Measurements from ENCODE around the gene FBRSL1. TPM values are rescaled to one million over a fixed set of nuclear protein-coding genes. Genes with fewer than 3 reads are reported as not detected.
A peak's percentile ranks its signal among the peaks of the same experiment; 100 is the strongest.

The FBRSL1 gene
- total and polyA plus RNA-seq, 7 donors: 3.9 to 37.0 (median 10.3) TPM

- H3K4me3 ChIP-seq: peak overlapping the region; percentile 37 to 69 (median 58)
- peaks cover 0 to 23% (median 19%) of the 10 kb centered on the region in 4 donors for H3K4me1 ChIP-seq
- H3K27me3 ChIP-seq: no peaks in the 10 kb centered on the region
- peak overlapping the region in 1 of 4 donors; percentile 31 for H3K27ac ChIP-seq
- intact Hi-C loops (cut with DNase I): no loop called here
- no peaks in the 10 kb centered on the region for H3K36me3 ChIP-seq
- no peak for DNase-seq
- no peak for TF ChIP-seq POLR2A (IDR thresholded peaks at IDR 0.05)
- TF ChIP-seq POLR2AphosphoS5 (IDR thresholded peaks at IDR 0.05): no peak
- no peak for TF ChIP-seq CTCF (IDR thresholded peaks at IDR 0.05)
- TF ChIP-seq EP300 (IDR thresholded peaks at IDR 0.05): no peak
- H3K9me3 ChIP-seq: no peaks in the 10 kb centered on the region
- 1% methylated on average over 98 of the region's 98 CpGs for WGBS, 2 donors
Measured at GRCh38 chr12:132559652-132560363, 69.9 kb downstream of the FBRSL1 start.

DNA sequence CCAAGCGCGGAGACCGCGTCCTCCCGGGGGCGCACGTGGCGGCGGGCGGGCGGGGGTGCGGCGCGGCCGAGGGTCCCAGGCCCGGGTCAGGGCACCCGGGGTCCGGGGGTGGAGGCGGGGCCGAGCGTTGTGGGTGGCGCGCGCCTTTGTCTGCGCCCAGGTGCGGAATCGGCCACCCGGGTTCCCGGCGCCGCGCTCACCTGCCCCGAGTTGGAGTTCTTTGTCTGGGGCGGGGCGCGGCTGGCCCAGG lies 70.3 kb downstream of the FBRSL1 start:
- Histone ChIP-seq H3K27ac (peak overlapping the region in 1 of 4 donors; percentile 31), H3K4me3 (peak overlapping the region; percentile 37 to 69 (median 58)), H3K27me3 (no peaks in the 10 kb centered on the region), H3K36me3 (peaks cover 0 to under 1% (median 0%) of the 10 kb centered on the region in 4 donors), H3K4me1 (peaks cover 0 to 23% (median 19%) of the 10 kb centered on the region in 4 donors), H3K9me3 (no peaks in the 10 kb centered on the region)
- no peak for TF ChIP-seq EP300 (IDR thresholded peaks at IDR 0.05)
- no peak for TF ChIP-seq POLR2A (IDR thresholded peaks at IDR 0.05)
- no peak for TF ChIP-seq POLR2AphosphoS5 (IDR thresholded peaks at IDR 0.05)
- TF ChIP-seq CTCF (IDR thresholded peaks at IDR 0.05): no peak
- intact Hi-C loops (cut with DNase I): no loop called here
- WGBS, 2 donors: 1% methylated on average over 36 of the region's 36 CpGs
- no peak for DNase-seq

DNA sequence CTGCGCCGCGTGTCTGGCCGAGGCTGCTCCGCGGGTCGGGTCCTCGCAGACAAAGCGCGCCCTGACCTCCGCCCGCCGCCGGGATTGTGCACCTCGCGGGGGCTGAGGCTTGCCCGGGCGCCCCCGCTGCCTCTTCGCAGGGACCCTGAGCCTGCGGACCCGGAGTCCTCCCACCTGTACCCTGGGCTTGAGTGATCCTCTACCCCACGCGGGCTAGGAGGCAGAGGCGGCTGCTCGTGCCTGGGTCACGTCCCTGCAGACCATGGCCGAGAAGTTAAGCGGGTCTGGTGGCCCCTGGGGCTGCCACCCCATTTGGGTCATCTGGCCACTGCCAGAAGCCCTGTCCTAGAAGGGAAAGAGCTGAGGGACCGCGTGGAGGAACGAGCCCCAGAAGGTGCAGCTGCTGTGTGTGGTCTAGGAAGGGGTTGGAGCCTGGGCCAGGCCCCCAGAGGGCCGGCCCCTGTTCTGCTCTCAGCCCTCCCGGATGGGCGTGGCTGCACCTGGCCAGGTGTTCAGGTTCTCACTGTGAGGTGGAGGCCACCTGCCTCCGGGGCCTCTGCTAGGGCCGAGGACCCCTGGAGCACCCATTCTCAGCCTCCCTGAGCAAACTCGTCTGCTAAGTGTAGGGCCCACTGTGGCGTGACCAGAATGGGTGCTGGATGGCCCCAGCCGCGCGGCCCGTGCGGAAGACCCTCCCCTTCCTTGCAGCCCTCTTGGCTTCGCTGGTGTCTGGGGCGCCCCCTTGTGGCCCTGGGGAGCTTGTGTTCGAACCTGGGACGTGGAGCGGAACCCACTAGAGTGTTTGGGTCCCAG lies 70.9 kb downstream of the FBRSL1 start:
- Histone ChIP-seq H3K27ac (no peak overlapping the region), H3K9me3 (no peaks in the 10 kb centered on the region), H3K4me3 (peak overlapping the region; percentile 37 to 69 (median 58)), H3K4me1 (peaks cover 0 to 23% (median 19%) of the 10 kb centered on the region in 4 donors), H3K27me3 (no peaks in the 10 kb centered on the region), H3K36me3 (peaks cover 0 to 5% (median 0%) of the 10 kb centered on the region in 4 donors)
- 1 to 2% methylated on average over 49 of the region's 49 CpGs for WGBS, 2 donors
- TF ChIP-seq POLR2A (IDR thresholded peaks at IDR 0.05) (no peak), EP300 (IDR thresholded peaks at IDR 0.05) (no peak), CTCF (IDR thresholded peaks at IDR 0.05) (peak in 3 of 4 experiments; percentile 34 to 39 (median 35)), POLR2AphosphoS5 (IDR thresholded peaks at IDR 0.05) (no peak)
- intact Hi-C loops (cut with DNase I): no loop called here
- DNase-seq: no peak

Other genes with a start within 250 kb of the FBRSL1 start
- gene GALNT9, start 160.6 kb upstream of the FBRSL1 start, total RNA-seq: 1 to 10 TPM in 3 of 4 donors, under 1 TPM in 1; 0.28 to 5.0 (median 3.2) TPM
- gene GALNT9, start 160.6 kb upstream of the FBRSL1 start, polyA plus RNA-seq: under 1 TPM in 1 of 3 donors, not detected in 2; 0.45 TPM
- gene LRCOL1, start 120.4 kb downstream of the FBRSL1 start, total RNA-seq: 1 to 10 TPM in 1 of 4 donors, under 1 TPM in 1, not detected in 2; 0.49 to 1.4 TPM
- gene LRCOL1, start 120.4 kb downstream of the FBRSL1 start, polyA plus RNA-seq: under 1 TPM in 1 of 3 donors, not detected in 2; 0.55 TPM
- 1 to 10 TPM in 1 of 4 donors, under 1 TPM in 2, not detected in 1; 0.16 to 1.4 (median 0.36) TPM for gene P2RX2, start 128.6 kb downstream of the FBRSL1 start, total RNA-seq
- under 1 TPM in 2 of 3 donors, not detected in 1; 0.36 to 0.60 TPM for gene P2RX2, start 128.6 kb downstream of the FBRSL1 start, polyA plus RNA-seq
- 10 to 100 TPM; 12.5 to 37.4 (median 34.0) TPM for gene POLE, start 197.2 kb downstream of the FBRSL1 start, total RNA-seq
- gene POLE, start 197.2 kb downstream of the FBRSL1 start, polyA plus RNA-seq: 10 to 100 TPM; 11.1 to 33.5 (median 15.6) TPM
- gene PXMP2, start 197.4 kb downstream of the FBRSL1 start, total RNA-seq: 10 to 100 TPM; 19.4 to 46.4 (median 42.8) TPM
- 100 to 1,000 TPM in 1 of 3 donors, 10 to 100 TPM in 2; 41.6 to 127 (median 85.9) TPM for gene PXMP2, start 197.4 kb downstream of the FBRSL1 start, polyA plus RNA-seq
- gene PGAM5, start 220.7 kb downstream of the FBRSL1 start, total RNA-seq: 10 to 100 TPM; 19.7 to 24.6 (median 23.7) TPM
- gene PGAM5, start 220.7 kb downstream of the FBRSL1 start, polyA plus RNA-seq: 10 to 100 TPM in 2 of 3 donors, 1 to 10 TPM in 1; 9.6 to 37.1 (median 19.9) TPM

All from sigmoid colon (tissue), 7 donors.